Measurements from ENCODE around the gene DHRSX. TPM values are rescaled to one million over a fixed set of nuclear protein-coding genes. Genes with fewer than 3 reads are reported as not detected.

The DHRSX gene, protein sequence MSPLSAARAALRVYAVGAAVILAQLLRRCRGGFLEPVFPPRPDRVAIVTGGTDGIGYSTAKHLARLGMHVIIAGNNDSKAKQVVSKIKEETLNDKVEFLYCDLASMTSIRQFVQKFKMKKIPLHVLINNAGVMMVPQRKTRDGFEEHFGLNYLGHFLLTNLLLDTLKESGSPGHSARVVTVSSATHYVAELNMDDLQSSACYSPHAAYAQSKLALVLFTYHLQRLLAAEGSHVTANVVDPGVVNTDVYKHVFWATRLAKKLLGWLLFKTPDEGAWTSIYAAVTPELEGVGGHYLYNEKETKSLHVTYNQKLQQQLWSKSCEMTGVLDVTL
- total RNA-seq (39.0 and 46.2 TPM in 2 replicates), polyA plus RNA-seq (14.1 and 18.8 TPM in 2 replicates), polyA minus RNA-seq (33.3 and 39.3 TPM in 2 replicates)
- total RNA-seq (2013) = 17.5 TPM

- intact Hi-C loops (cut with micrococcal nuclease) = loop anchor here (1.0 kb wide), 1 partner anchor 15 kb away; no protein-coding TSS in a partner anchor
- Histone ChIP-seq H3K4me1 (ENCODE audit: control insufficient read depth in 2 of 2, insufficient read depth in 2 of 2, low read length in 2 of 2) (peaks cover 22 to 38% of the 10 kb centered on the region in 2 donors), H3K4me2 (replicated peaks; ENCODE audit: low read depth, low read length, poor library complexity, severe bottlenecking) (peak within 1 kb of the TSS; percentile 97), H2AFZ (ENCODE audit: insufficient read depth, low read depth, low read length, poor library complexity, severe bottlenecking) (peak within 1 kb of the TSS; percentile 74), H3K27ac (ENCODE audit: low read length in 2 of 2) (peak within 1 kb of the TSS; percentile 43 to 85), H3K9ac (ENCODE audit: low read length) (peak within 1 kb of the TSS; percentile 87), H3K27me3 (replicated peaks in 1 of 4; ENCODE audit: control extremely low read depth in 1 of 4, control insufficient read depth in 3 of 4, insufficient read depth in 4 of 4, low read length in 3 of 4) (no peaks in the 10 kb centered on the region), H4K20me1 (ENCODE audit: control insufficient read depth, insufficient read depth, low read length, poor library complexity, severe bottlenecking) (peaks cover 11% of the 10 kb centered on the region), H3K4me3 (ENCODE audit: control extremely low read depth in 1 of 5, extremely low read depth in 1 of 5, insufficient read depth in 1 of 5, low read depth in 2 of 5, low read length in 4 of 5) (peak within 1 kb of the TSS; percentile 56 to 78 (median 69)), H3K79me2 (ENCODE audit: control insufficient read depth, insufficient read depth, low read length) (peaks cover 41% of the 10 kb centered on the region), H3K9me3 (ENCODE audit: control extremely low read depth in 1 of 3, control insufficient read depth in 2 of 3, insufficient read depth in 1 of 3, low read length in 2 of 3) (no peaks in the 10 kb centered on the region), H3K36me3 (replicated peaks in 1 of 2; ENCODE audit: control extremely low read depth in 1 of 2, control insufficient read depth in 1 of 2, extremely low read depth in 1 of 2, insufficient read depth in 2 of 2, low read length in 1 of 2) (peaks cover 0 to 10% of the 10 kb centered on the region in 2 experiments)
- peak; percentile 71 for DNase-seq
- ATAC-seq (ENCODE audit: low read depth) = peak; percentile 72
- ChIA-PET POLR2A (no interaction called here), CTCF (no interaction called here)
- Mint-ChIP-seq H3K27me3 (no peaks in the 10 kb centered on the region), H3K4me3 (peak within 1 kb of the TSS; percentile 87), H3K4me1 (peaks cover 31% of the 10 kb centered on the region), H3K27ac (peak within 1 kb of the TSS; percentile 88), H3K9me3 (ENCODE audit: insufficient read depth) (no peaks in the 10 kb centered on the region)
- 4% methylated on average over 44 of the region's 57 CpGs for WGBS (ENCODE audit: insufficient coverage)
- TF ChIP-seq, protein P1, sequence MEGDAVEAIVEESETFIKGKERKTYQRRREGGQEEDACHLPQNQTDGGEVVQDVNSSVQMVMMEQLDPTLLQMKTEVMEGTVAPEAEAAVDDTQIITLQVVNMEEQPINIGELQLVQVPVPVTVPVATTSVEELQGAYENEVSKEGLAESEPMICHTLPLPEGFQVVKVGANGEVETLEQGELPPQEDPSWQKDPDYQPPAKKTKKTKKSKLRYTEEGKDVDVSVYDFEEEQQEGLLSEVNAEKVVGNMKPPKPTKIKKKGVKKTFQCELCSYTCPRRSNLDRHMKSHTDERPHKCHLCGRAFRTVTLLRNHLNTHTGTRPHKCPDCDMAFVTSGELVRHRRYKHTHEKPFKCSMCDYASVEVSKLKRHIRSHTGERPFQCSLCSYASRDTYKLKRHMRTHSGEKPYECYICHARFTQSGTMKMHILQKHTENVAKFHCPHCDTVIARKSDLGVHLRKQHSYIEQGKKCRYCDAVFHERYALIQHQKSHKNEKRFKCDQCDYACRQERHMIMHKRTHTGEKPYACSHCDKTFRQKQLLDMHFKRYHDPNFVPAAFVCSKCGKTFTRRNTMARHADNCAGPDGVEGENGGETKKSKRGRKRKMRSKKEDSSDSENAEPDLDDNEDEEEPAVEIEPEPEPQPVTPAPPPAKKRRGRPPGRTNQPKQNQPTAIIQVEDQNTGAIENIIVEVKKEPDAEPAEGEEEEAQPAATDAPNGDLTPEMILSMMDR (IDR thresholded peaks at IDR 0.05) = no peak
- no peak for TF ChIP-seq EZH2 (IDR thresholded peaks at IDR 0.05; ENCODE audit: borderline replicate concordance, insufficient read depth, low read depth, low read length, poor library complexity, severe bottlenecking)
These were observed at the start of gene DHRSX, which contains the start of gene ZBED1 for GRCh38 chrX:2500803-2501558. DHRSX (minus strand) TSS chrX:2500976; CDS start chrX:2500925, 51 bp downstream. ZBED1 (minus strand) TSS chrX:2500976; CDS start chrX:2490719, 10,257 bp downstream.
